ENCODE data around the gene NUCKS1.

The NUCKS1 gene

DNA sequence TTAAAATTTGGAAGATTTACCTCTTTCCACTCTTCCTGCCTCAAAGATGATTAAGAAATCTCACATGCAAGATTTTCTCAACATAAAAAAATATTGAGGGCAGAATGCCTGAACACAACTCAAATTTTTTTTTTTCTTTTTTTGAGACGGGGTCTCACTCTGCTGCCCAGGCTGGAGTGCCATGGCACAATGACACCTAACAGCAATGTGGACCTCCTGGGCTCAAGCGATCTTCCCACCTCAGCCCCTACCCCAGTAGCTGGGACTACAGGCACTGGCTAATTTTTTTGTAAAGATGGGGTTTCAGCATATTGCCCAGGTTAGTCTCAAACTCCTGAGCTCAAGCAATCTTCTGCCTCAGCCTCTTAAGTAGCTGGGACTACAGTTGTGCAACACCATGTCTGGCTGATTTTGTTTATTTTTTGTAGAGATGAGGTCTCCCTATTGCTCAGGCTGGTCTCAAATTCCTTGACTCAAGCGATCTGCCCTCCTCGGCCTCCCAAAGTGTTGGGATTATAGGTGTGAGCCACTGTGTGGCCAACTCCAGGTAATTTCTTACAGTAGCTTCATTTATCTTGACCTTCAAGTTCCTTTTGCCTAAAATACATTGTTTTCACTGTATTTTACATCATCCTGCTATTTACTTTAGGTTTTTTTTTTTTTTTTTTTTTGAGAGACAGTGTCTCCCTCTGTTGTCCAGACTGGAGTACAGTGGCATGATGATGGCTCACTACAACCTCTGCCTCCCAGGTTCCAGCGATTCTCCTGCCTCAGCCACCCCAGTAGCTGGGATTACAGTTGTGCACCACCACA is 10.4 kb downstream of the NUCKS1 start:
- Histone ChIP-seq H3K4me2 (ENCODE audit: low read depth, low read length, poor library complexity, severe bottlenecking) (no peak overlapping the region), H3K9me3 (ENCODE audit: insufficient read depth, low read length) (no peaks in the 10 kb centered on the region), H2AFZ (ENCODE audit: low read depth, low read length, severe bottlenecking) (no peak overlapping the region), H3K79me2 (ENCODE audit: insufficient read depth, low read length) (peaks cover 100% of the 10 kb centered on the region), H3K27me3 (ENCODE audit: low read length) (no peaks in the 10 kb centered on the region), H3F3A (ENCODE audit: insufficient read depth) (peaks cover 45% of the 10 kb centered on the region), H3K36me3 (ENCODE audit: low read length) (peaks cover 17% of the 10 kb centered on the region; the same call in 1 of the 2 replicates), H3K27ac (ENCODE audit: low read depth, low read length) (no peak overlapping the region), H3K9me2 (replicated peaks; ENCODE audit: insufficient read depth, low read length) (no peaks in the 10 kb centered on the region), H3K4me3 (ENCODE audit: insufficient read depth, low read length, poor library complexity, severe bottlenecking) (no peak overlapping the region), H4K20me1 (ENCODE audit: low read depth, low read length) (peaks cover 52% of the 10 kb centered on the region), H3K9ac (ENCODE audit: low read length) (no peak overlapping the region)
- TF ChIP-seq EZH2phosphoT487 (conservative IDR thresholded peaks at IDR 0.05; ENCODE audit: low read length) = no peak
- TF ChIP-seq, protein P1, sequence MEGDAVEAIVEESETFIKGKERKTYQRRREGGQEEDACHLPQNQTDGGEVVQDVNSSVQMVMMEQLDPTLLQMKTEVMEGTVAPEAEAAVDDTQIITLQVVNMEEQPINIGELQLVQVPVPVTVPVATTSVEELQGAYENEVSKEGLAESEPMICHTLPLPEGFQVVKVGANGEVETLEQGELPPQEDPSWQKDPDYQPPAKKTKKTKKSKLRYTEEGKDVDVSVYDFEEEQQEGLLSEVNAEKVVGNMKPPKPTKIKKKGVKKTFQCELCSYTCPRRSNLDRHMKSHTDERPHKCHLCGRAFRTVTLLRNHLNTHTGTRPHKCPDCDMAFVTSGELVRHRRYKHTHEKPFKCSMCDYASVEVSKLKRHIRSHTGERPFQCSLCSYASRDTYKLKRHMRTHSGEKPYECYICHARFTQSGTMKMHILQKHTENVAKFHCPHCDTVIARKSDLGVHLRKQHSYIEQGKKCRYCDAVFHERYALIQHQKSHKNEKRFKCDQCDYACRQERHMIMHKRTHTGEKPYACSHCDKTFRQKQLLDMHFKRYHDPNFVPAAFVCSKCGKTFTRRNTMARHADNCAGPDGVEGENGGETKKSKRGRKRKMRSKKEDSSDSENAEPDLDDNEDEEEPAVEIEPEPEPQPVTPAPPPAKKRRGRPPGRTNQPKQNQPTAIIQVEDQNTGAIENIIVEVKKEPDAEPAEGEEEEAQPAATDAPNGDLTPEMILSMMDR (IDR thresholded peaks at IDR 0.05; ENCODE audit: insufficient read depth, low read length, poor library complexity, severe bottlenecking) = no peak

DNA sequence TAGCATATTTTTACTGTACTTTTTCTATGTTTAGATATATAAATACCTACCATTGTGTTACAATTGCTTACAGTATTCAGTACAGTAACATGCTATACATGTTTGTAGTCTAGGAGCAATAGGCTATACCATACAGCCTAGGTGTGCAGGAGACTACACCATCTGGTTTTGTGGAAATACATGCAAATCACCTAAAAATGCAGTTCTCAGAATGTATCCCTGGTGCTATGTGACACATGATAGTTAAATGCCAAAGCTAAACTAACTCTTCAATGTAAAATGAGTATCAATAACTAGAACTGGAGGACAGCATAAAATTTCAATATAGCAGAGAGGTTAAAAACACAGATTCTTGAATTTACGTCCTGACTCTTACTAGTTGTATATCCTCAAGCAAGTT is 14.8 kb downstream of the NUCKS1 start:
- no peaks in the 10 kb centered on the region for H3K27me3 ChIP-seq (ENCODE audit: low read length)
- H3F3A ChIP-seq (ENCODE audit: insufficient read depth) = peaks cover 40% of the 10 kb centered on the region
- peaks cover 99% of the 10 kb centered on the region for H3K79me2 ChIP-seq (ENCODE audit: insufficient read depth, low read length)

DNA sequence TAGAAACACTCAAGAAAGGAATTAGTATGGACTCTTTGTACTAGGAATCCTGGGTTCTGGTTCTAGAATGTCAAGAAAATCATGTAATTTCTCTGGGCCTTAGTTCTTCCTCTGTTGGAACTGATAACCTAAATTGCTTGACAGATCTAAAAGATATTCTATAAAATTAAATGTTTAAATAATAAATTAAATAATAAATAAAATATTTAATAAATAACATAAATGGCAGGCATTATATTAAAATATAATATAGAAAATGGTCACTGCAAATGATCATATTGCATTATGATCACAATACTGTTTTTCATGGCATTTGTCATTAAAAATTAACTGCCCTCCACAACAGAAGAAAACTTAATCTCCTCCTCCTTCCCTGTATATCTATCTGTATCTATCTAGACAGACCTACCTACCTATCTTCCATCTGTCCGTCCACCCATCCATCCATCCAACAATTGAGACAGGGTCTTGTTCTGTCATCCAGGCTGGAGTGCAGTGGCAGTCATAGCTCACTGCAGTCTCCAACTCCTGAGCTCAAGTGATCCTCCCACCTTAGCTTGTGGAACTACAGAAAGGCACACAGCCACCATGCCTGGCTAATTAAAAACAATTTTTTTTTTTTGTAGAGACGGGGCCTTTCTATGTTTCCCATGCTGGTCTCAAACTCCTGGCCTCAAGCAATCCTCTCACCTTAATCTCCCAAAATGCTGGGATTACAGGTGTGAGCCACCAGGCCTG is 16.4 kb downstream of the NUCKS1 start:
- Histone ChIP-seq H3K36me3 (ENCODE audit: low read length) (peaks cover 39% of the 10 kb centered on the region; the same call in 1 of the 2 replicates), H4K20me1 (ENCODE audit: low read depth, low read length) (peaks cover 45% of the 10 kb centered on the region), H3K4me2 (ENCODE audit: low read depth, low read length, poor library complexity, severe bottlenecking) (no peak overlapping the region), H3K27ac (ENCODE audit: low read depth, low read length) (no peak overlapping the region), H3K9me2 (replicated peaks; ENCODE audit: insufficient read depth, low read length) (no peaks in the 10 kb centered on the region), H2AFZ (ENCODE audit: low read depth, low read length, severe bottlenecking) (no peak overlapping the region), H3K27me3 (ENCODE audit: low read length) (no peaks in the 10 kb centered on the region), H3K4me3 (ENCODE audit: insufficient read depth, low read length, poor library complexity, severe bottlenecking) (no peak overlapping the region), H3K9ac (ENCODE audit: low read length) (no peak overlapping the region), H3K9me3 (ENCODE audit: insufficient read depth, low read length) (no peaks in the 10 kb centered on the region), H3F3A (ENCODE audit: insufficient read depth) (peaks cover 47% of the 10 kb centered on the region), H3K79me2 (ENCODE audit: insufficient read depth, low read length) (peaks cover 98% of the 10 kb centered on the region)
- no peak for TF ChIP-seq EZH2phosphoT487 (conservative IDR thresholded peaks at IDR 0.05; ENCODE audit: low read length)
- TF ChIP-seq, protein P1 (IDR thresholded peaks at IDR 0.05; ENCODE audit: insufficient read depth, low read length, poor library complexity, severe bottlenecking) = no peak

More for the DNA sequence above, 14.8 kb downstream of the NUCKS1 start:
- no peak overlapping the region for H3K4me3 ChIP-seq (ENCODE audit: insufficient read depth, low read length, poor library complexity, severe bottlenecking)
- H3K36me3 ChIP-seq (ENCODE audit: low read length) = peaks cover 34% of the 10 kb centered on the region; the same call in 1 of the 2 replicates
- no peak overlapping the region for H3K27ac ChIP-seq (ENCODE audit: low read depth, low read length)
- peaks cover 54% of the 10 kb centered on the region for H4K20me1 ChIP-seq (ENCODE audit: low read depth, low read length)
- H3K4me2 ChIP-seq (ENCODE audit: low read depth, low read length, poor library complexity, severe bottlenecking) = no peak overlapping the region
- no peak overlapping the region for H3K9ac ChIP-seq (ENCODE audit: low read length)
- TF ChIP-seq, protein P1 (IDR thresholded peaks at IDR 0.05; ENCODE audit: insufficient read depth, low read length, poor library complexity, severe bottlenecking) = no peak
- TF ChIP-seq EZH2phosphoT487 (conservative IDR thresholded peaks at IDR 0.05; ENCODE audit: low read length) = no peak
- no peaks in the 10 kb centered on the region for H3K9me3 ChIP-seq (ENCODE audit: insufficient read depth, low read length)
- no peaks in the 10 kb centered on the region for H3K9me2 ChIP-seq (replicated peaks; ENCODE audit: insufficient read depth, low read length)
- no peak overlapping the region for H2AFZ ChIP-seq (ENCODE audit: low read depth, low read length, severe bottlenecking)
